ENCODE data around the gene ZNF618. TPM values are rescaled to one million over a fixed set of nuclear protein-coding genes. Genes with fewer than 3 reads are reported as not detected.

ZNF618 gene
- total RNA-seq, 1 experiment from 2014 or later: 1.8 TPM

- no peak for DNase-seq (ENCODE audit: low read depth, low spot score)
- H3K36me3 ChIP-seq (ENCODE audit: control insufficient read depth, insufficient read depth, low read length): no peaks in the 10 kb centered on the region
- ChIA-PET POLR2A (no interaction called here), CTCF (no interaction called here)
- intact Hi-C loops (cut with micrococcal nuclease; ENCODE audit: unreplicated experiment) (no loop called here), in situ Hi-C loops (cut with HindIII; ENCODE audit: low pct_unique_long_range_greater_than_20kb, low sequenced_read_pairs) (no loop called here)
- TF ChIP-seq SIN3A (IDR thresholded peaks at IDR 0.05; ENCODE audit: borderline replicate concordance, insufficient read depth, low read depth, low read length) (no peak), REST (IDR thresholded peaks at IDR 0.05; ENCODE audit: insufficient read depth in 1 of 2, low read depth in 2 of 2, low read length in 1 of 2) (no peak), TCF7L2 (IDR thresholded peaks at IDR 0.05; ENCODE audit: low read depth, low read length) (no peak), POLR2AphosphoS5 (IDR thresholded peaks at IDR 0.05; ENCODE audit: low read depth, low read length) (no peak), CTCF (IDR thresholded peaks at IDR 0.05) (no peak)
- H3K27me3 ChIP-seq (ENCODE audit: control insufficient read depth, insufficient read depth, low read length): no peaks in the 10 kb centered on the region
- no TSS peak for BruUV-seq (replicated peaks)
- H3K4me1 ChIP-seq (ENCODE audit: control insufficient read depth, insufficient read depth, low read length): no peaks in the 10 kb centered on the region
- H3K27ac ChIP-seq (ENCODE audit: low read length): no peak overlapping the region
- no peaks in the 10 kb centered on the region for H3K9me3 ChIP-seq (ENCODE audit: control insufficient read depth, insufficient read depth, low read depth, low read length)
- H3K4me3 ChIP-seq (ENCODE audit: low read depth in 2 of 2, low read length in 2 of 2): no peak overlapping the region
- ATAC-seq: no peak
Observed at GRCh38 chr9:113919871-113920270, 43.8 kb downstream of the ZNF618 start.

- Histone ChIP-seq H3K9me3 (ENCODE audit: control insufficient read depth, insufficient read depth, low read depth, low read length) (no peaks in the 10 kb centered on the region), H3K4me3 (ENCODE audit: low read depth in 2 of 2, low read length in 2 of 2) (no peak overlapping the region), H3K36me3 (ENCODE audit: control insufficient read depth, insufficient read depth, low read length) (no peaks in the 10 kb centered on the region), H3K27ac (ENCODE audit: low read length) (no peak overlapping the region), H3K27me3 (ENCODE audit: control insufficient read depth, insufficient read depth, low read length) (no peaks in the 10 kb centered on the region), H3K4me1 (ENCODE audit: control insufficient read depth, insufficient read depth, low read length) (no peaks in the 10 kb centered on the region)
- intact Hi-C loops (cut with micrococcal nuclease; ENCODE audit: unreplicated experiment) (no loop called here), in situ Hi-C loops (cut with HindIII; ENCODE audit: low pct_unique_long_range_greater_than_20kb, low sequenced_read_pairs) (no loop called here)
- ATAC-seq (no peak), DNase-seq (ENCODE audit: low read depth, low spot score) (no peak)
- ChIA-PET POLR2A (no interaction called here), CTCF (no interaction called here)
- BruUV-seq (replicated peaks): no TSS peak
- TF ChIP-seq POLR2AphosphoS5 (IDR thresholded peaks at IDR 0.05; ENCODE audit: low read depth, low read length): no peak
- no peak for TF ChIP-seq SIN3A (IDR thresholded peaks at IDR 0.05; ENCODE audit: borderline replicate concordance, insufficient read depth, low read depth, low read length)
- no peak for TF ChIP-seq TCF7L2 (IDR thresholded peaks at IDR 0.05; ENCODE audit: low read depth, low read length)
- no peak for TF ChIP-seq CTCF (IDR thresholded peaks at IDR 0.05)
- TF ChIP-seq REST (IDR thresholded peaks at IDR 0.05; ENCODE audit: insufficient read depth in 1 of 2, low read depth in 2 of 2, low read length in 1 of 2): no peak
Observed at GRCh38 chr9:113920872-113921271, 44.8 kb downstream of the ZNF618 start.

All from Panc1 (cell line).